ENCODE data around the gene LYRM4.

GRCh38 chr6:5178806-5179205 lies 81.9 kb downstream of the LYRM4 start:
- TF ChIP-seq POLR2AphosphoS5 (IDR thresholded peaks at IDR 0.05; ENCODE audit: low read depth, low read length) = no peak
- no peak for TF ChIP-seq REST (IDR thresholded peaks at IDR 0.05; ENCODE audit: insufficient read depth in 1 of 2, low read depth in 2 of 2, low read length in 2 of 2)
- TF ChIP-seq TAF1 (IDR thresholded peaks at IDR 0.05; ENCODE audit: borderline replicate concordance, insufficient read depth, low read length) = no peak
- no peak for TF ChIP-seq SIN3A (IDR thresholded peaks at IDR 0.05; ENCODE audit: borderline replicate concordance, insufficient read depth, low read length)
